Fibroblast of skin of abdomen (primary cell): Measurements from ENCODE around the gene ABCB8.
"Not testable (repeated sequence)": the region's sequence is repeated elsewhere in the genome, so short reads cannot be mapped to it uniquely, and the experiment has no call there.

ENCODE experiments used
- DNase-seq: peaks from one replicate; pipeline ENCODE4 v3.0.0-alpha.2; 2013

The ABCB8 gene

DNA sequence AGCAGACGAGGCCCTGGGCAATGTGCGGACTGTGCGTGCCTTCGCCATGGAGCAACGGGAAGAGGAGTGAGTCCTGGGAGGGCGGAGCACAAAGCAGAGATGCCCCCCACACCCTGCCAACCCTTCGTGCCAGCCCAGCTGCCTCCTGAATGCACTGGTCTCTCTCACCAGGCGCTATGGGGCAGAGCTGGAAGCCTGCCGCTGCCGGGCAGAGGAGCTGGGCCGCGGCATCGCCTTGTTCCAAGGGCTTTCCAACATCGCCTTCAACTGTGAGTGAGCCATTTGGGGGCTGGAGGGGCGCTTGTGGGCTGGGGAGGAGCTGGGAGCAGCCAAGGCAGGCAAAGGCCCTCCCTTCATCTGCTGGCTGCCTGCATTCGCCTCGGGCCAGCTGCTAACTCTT lies 7.7 kb downstream of the ABCB8 start:
- no peak for DNase-seq

DNA sequence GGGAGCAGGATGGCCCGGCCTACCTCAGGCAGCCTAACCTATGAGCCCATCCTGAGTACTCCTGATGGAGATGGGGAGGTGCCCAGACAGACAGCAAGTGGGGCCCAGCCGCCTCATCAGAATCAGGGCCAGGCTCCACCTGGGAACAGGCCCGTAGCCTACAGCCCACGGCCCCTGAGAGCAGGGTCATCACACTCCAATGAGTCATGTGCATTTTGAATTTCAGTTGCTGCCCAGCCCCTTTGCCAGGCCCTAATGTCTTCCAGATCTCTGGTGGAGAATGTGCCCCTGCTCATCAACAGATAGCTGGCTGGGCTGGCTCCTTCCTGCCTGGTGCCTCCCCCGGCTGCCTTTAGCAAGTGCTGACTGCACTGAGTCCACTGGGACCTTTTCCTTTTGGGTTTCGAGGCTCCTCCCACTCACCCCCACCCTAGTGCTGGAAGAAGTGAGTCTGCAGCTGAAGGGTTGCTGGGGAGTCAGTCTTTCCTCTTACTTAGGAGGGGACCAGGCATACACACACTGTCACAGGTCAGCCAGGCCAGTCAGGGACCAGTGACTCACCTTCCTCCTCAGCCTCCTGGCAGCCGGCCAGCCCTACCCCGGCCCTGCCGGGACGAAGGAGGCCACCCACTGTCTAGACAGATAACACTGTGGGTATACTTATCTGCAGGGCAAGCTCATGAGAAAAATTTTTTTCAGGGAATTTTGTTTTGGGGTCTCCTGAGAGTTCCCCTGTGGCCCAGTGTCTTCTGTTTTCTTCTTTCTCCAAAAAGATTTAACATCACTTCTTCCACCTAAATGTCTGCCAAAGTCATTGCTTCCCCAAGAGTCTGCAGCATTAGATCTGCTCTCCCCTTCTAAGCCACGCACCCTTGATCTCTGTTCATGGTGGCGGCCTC lies 10.9 kb downstream of the ABCB8 start:
- DNase-seq: peak; percentile 89

DNA sequence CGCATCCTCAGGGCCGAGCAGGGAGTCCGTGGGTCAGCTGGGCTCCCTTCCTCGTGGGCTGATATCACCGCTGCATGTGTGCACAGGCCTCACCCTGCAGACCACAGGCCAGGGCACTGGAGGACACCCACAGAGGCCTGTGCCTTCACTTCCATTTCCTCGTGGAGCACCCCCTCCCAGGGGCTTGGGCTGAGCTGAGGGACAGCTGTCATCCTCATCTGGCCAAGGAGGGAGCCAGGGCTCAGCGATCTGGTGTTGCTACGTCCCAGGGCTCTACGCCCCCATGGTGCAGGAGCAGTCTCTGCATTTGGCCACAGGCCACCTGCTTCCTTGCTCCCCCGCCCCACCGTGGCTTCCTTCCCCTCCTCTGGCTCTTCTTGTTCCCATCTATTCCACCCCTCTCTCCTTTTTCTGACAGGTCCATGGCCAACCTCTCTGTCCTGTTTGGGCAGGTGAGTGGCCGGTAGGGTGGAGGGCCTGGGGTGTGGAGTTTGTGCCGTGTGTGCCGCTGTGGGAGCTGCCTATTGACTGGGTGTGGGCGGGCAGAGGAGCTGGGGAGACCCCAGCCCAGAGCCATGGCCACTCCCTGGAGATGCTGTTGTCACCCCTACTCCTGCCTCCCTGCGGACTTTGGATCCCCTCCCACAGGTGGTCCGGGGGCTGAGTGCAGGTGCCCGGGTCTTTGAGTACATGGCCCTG lies 11.7 kb downstream of the ABCB8 start:
- DNase-seq: no peak

DNA sequence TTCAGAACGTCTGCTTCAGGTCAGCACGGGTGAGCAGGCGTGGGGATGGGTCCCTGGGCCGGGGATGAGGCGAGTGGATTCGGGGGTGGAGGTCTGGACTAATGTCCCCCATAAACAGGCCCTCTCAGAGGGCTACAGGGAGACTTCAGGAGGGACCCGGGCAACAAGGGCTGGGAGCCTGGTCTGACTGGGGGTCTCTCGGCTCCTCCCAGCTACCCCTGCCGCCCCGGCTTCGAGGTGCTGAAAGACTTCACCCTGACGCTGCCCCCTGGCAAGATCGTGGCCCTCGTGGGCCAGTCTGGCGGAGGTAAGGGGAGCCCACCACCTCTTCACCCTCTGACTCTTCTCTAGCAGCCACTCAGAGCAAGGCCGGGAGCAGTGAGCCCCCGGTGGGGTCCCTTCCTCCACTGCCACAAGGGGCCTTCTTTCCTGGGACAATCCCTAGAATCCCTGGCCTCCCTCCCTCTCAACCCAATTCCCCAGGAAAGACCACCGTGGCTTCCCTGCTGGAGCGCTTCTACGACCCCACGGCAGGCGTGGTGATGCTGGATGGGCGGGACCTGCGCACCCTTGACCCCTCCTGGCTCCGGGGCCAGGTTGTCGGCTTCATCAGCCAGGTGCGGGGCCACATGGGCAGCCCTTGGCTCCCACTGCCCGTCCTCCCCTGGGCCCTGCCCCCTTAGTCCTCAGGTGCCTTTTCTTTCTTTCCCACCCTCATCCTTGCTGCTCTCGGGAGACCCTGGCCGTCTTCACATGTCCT lies 12.5 kb downstream of the ABCB8 start:
- DNase-seq: no peak

DNA sequence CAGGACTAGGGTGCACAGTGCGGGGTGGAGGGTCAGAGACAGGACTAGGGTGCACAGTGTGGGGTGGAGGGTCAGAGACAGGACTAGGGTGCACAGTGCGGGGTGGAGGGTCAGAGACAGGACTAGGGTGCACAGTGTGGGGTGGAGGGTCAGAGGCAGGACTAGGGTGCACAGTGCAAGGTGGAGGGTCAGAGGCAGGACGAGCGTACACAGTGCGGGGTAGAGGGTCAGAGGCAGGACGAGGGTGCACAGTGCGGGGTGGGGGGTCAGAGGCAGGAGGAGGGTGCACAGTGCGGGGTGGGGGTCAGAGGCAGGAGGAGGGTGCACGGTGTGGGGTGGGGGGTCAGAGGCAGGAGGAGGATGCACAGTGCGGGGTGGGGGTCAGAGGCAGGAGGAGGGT lies 15.2 kb downstream of the ABCB8 start:
- DNase-seq: not testable (repeated sequence)

DNA sequence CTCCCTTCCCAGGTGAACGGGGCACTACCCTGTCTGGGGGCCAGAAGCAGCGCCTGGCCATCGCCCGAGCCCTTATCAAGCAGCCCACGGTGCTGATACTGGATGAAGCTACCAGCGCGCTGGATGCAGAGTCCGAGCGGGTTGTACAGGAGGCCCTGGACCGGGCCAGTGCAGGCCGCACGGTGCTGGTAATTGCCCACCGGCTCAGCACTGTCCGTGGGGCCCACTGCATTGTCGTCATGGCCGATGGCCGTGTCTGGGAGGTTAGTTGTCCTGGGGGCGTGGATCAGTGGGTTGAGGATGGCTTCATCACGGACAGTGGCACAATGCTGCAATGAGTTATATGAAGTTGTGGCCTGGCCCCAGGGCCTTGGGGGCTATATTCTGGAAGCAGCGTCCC lies 15.7 kb downstream of the ABCB8 start:
- DNase-seq: no peak

DNA sequence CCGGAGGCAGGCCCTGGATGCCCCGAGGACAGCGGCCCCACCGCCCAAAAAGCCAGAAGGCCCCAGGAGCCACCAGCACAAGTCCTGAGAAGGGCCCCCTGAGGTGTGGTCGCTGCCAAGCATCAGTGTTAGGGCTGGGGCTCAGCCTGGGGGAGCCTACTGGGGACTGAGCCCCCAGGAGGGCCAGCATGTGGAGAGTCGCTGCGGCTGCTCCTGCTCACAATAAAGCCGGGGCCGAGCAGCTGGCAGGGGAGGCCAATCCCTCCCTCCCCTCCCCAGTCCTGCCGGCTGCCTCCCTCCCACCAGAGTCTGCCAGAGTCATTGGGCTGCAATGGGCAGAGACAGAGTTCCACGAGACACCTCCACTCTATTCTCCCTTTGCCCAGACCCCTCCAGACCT lies 17.0 kb downstream of the ABCB8 start:
- DNase-seq: no peak

DNA sequence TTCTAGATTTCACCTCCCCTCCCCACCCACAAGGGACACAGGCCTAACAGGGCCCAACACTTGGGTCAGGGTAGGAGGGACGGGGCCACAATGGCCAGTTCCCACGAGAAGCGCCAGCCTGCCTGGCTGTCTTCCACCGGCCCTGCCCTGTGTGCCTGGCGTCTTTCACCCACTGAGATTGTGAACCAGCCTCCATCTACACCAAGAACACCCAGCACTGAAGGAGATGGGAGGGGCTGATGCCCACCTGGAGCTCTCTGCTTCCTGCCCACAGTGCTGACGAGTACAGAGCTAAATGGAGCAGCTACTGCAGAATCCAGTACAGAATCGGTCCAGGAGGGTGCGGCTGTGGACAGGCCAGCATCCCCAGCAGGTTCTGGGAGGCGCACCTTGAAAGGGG lies 17.7 kb downstream of the ABCB8 start:
- no peak for DNase-seq

DNA sequence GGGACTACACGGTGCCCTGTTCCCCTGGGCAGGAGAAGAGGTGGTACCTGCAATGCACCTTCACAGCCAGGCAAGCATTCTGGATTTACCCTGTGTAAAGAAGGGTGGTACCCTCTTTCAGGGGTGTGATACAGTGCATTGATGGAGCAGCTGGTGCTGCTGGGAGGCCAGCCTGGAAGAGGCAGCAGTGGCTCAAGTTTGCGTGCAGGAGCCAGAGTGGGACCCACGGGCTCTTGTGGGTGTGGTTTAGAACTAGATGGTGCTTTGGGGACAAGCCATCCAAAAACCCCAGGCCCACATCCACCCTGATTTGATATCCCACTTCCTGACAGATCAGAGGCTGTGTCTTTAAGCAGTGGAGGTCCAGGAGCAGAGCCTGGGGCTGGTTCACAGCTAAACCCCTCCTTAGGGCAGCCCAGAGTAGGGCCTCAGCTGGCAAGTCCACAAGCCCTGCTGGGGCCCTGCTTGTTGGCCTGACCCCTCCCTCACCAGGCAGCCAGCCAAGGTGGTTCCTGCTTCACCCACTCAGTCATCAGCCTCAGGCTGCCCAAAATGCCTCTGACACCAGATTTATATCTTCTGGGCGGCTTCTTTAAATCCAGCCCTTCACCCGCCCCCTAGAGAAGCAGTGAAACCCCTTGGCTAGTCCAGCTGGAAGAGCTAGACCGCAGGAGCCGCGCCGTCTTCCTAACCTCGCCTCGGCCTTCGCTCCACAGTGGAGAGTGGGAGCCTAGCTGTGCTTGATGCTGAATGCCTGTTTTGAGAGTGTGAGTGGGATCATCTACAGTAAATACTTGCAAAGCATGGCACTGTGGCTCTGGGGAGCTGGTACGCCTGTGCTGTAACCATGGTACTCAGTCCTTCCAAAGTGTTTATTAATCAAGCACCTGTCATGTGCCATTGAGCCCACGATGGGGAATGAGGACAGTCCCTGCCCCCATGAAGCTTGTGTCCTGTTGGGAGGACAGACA lies 18.6 kb downstream of the ABCB8 start:
- DNase-seq: peak; percentile 69

DNA sequence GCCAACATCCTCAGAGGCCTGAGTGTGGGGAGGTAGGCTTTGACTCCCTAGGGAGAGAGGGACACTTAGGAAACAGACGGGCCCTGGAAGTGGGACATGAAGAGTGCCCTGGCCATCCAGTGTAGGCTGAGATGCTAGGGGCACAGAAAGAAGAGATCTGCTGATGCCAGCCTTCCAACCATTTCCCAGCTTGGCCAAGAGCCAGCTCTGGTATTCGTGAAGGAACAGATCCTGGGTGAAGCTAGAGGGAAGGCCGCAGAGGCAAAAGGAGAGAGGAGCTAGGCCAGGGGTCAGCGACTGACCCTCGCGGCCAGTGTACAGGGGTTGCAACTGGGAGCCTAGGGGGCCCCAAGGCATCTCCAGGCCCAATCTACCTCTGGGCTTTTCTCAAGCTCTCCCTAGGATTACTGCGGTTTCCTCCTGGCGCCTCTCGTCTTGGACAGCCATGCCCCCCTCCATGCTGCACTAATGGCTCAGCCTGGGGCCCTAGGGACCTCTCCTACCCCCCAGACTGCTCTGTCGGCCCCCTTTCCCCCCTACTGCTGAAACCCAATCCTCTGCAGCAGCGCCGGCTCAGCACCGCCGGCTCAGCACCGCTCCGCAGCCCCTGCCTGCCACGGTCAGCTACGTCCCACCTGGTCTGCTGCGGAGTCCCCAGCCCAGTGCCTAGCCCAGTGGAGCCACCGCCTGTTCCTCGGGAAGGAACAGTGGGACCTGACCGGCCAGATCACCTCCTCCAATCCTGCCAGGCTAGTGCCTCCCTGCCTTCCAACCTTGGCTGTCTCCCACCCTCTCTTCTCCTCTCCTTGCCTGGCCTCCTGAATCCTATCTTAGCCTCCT lies 19.9 kb downstream of the ABCB8 start, which contains the start of gene ASIC3:
Gene ASIC3 (plus strand): TSS at position 556 of the 840 bp plus-strand sequence. CDS start 355 bp downstream, outside the sequence.
- no peak for DNase-seq

DNA sequence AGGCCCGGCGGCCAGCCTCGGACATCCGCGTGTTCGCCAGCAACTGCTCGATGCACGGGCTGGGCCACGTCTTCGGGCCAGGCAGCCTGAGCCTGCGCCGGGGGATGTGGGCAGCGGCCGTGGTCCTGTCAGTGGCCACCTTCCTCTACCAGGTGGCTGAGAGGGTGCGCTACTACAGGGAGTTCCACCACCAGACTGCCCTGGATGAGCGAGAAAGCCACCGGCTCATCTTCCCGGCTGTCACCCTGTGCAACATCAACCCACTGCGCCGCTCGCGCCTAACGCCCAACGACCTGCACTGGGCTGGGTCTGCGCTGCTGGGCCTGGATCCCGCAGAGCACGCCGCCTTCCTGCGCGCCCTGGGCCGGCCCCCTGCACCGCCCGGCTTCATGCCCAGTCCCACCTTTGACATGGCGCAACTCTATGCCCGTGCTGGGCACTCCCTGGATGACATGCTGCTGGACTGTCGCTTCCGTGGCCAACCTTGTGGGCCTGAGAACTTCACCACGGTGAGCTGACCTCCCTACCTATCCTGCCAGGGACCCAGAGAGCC lies 20.7 kb downstream of the ABCB8 start:
- no peak for DNase-seq

DNA sequence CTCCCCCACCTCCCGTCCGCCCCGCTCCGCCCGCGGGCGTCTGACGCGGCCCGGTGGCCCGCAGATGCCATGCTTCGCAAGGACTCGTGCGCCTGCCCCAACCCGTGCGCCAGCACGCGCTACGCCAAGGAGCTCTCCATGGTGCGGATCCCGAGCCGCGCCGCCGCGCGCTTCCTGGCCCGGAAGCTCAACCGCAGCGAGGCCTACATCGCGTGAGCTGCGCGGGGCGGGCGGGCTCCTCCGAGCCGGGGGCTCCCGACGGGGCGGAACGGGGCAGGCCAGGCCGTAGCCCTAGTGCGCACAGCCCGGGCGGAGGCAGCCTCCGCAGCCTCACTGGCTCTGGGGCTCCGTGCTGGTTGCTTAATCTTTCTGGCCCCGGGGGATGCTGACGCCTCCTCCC lies 22.9 kb downstream of the ABCB8 start:
- peak; percentile 59 for DNase-seq

DNA sequence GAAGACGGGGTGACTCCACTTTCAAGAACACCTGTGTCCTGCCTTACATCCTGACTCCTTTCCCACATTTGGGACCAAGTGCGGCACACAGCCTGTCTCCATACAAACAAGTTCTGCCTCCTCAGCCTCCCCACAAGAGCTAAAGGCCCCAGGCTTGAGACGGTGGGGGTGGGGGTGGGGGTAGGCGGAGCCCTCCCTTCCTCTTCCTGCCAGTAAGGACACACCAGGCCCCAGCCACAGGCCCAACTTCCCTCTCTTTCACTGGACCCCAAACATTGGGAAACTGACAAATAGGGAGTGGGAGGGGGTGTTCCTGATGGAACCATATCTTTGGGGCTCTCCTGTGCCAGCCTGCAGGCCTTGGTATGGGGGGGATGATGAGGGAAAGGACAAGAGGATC lies 24.8 kb downstream of the ABCB8 start:
- no peak for DNase-seq

DNA sequence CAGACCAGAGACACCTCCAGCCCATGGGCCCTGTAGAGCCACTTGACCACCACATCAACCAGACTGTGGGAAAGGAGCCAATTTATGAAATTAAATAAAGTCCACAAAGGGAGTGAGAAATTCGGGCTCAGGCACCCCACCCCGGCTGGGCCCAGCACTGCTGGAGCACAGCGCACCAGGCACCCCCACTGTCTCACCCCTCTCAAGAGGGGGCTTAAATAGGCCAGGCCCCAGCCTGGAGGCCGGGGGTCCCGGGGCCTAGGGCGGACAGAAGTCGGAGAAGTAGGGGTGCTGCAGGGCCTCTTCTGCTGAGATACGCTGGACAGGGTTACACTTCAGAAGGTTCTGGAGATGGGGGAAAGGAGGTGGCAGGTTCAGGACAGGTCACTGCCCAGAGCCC lies 25.5 kb downstream of the ABCB8 start:
- no peak for DNase-seq

DNA sequence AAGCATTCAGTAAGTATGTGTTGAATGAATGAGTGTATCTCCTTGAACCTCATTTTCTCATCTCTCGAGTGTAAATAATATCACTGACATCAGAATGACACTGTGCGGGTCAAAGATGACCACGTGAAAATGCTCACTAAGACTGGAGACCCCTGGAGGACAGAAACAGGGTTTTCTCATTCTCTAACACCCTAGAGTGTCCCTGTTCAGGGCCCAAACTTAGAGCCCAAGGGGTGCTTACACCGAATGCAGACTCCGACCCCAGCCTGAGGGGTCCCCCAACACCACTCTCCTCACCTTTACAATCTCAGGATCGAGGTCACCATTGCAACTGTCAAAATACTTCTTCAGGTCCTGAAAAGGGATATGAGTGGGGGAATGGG lies 28.0 kb downstream of the ABCB8 start:
- DNase-seq: no peak

DNA sequence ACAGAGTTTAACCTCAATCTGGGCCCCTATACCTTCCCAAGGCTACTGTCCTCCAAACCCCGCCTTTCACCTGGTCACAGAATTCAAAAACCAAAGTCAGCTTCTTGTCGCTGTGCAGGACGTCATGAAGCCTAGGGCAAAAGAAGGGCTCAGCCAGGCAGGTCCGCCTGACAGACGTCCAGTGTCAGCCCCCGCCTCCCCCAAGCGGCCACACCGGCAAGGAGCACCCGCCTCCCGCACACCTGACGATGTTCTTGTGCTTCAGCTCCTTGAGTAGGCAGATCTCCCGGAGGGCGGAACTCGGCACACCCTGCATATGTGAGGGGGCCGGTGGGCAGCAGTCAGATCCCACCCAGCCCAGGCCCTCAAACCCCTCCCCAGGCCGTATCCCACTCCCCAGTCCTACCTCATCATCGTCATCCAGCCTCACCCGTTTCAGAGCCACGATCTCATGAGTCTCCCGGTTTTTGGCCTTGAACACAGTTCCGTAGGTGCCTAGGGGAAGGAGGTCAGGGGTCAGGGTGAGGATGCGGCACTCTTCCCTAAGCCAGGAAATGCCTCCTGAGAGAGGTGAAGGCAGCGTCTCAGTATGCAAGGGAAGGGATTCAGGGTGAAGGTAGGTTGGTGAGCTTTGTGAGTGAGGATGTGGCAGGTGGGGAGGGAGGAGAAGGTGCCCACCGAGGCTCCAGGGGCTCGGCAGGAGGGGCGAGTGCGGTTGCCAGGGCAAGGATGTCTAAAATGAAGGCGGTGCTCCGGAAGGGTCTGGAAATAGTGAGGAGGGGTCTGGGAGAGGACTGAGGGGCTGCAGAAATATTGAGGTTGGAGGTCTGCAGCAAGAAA lies 28.6 kb downstream of the ABCB8 start:
- no peak for DNase-seq

DNA sequence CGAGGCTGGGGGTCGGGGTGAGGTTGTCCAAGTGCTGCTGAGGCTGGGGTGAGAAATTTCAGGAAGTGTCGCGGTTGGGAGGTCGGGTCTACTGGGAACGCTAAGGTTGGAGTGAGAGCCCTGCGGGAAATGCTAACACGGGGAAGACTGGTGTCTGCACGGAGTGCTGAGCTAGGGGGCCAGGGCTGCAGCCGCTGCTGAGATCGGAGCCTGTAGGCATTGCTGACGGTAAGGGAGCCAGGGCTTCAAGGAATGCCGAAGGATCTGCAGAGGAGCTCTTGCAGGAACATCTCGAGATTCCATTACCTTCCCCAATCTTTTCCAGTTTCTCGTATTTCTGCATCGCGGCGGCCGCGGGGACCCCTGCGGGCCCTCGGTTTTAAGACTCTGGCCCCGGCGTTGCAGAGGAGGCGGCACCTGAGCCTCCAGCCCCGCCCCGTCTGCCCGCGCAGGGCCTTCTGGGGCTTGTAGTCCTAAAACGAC lies 29.3 kb downstream of the ABCB8 start, which contains the start of gene CDK5:
Gene CDK5 (minus strand): TSS at position 392 of the 483 bp plus-strand sequence. CDS start 49 bp downstream, at position 343.
- DNase-seq: no peak

DNA sequence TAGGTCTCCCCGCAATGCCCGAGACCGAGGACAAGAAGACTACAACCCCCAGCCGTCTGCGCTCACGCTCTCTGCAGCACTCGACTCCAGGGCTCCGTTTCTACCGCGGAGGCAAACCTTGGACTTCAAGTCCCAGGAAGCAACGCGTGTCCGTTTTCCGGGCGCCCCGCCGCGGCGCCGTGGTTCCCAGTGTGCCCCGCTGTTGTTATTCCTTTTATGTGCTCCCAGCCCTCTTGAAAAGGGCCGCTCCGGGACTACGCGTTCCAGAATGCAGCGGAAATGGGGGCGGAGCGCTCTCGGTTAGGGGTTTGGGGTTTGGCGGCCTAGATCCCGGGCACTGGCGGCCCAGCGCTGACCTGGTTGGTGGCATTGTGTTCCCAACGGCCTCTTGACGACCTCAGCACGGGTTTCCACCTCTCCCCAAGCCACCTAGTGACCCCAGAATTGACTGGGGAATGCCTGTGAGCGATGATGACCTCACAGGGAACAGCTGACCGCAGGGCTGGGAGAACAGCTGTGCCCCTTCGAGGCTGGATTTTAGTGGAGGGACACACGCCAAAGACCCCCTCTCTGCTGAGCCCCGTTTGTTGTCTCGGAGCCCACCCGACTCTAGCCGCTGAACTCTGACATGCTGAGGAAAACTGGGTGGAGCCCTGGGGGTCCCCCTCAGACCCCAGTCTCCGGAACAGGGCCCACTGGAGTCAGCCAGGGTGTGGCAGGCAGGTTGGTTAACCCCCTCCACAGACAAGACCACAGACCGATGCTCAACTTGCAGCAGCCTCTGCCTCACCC lies 29.9 kb downstream of the ABCB8 start:
- DNase-seq: peak; percentile 100
